ENCODE data around the gene ZNF692.

The ZNF692 gene

GRCh38 chr1:248824701-248825100 lies 34.2 kb downstream of the ZNF692 start:
- ATAC-seq: no peak

- ATAC-seq: no peak
Measured at GRCh38 chr1:248824301-248824700, 34.6 kb downstream of the ZNF692 start.

- ATAC-seq: no peak
Measured at GRCh38 chr1:248823517-248824001, 35.3 kb downstream of the ZNF692 start.

GRCh38 chr1:248822148-248823032 lies 36.5 kb downstream of the ZNF692 start:
- no peak for ATAC-seq

GRCh38 chr1:248821641-248822040 lies 37.2 kb downstream of the ZNF692 start:
- ATAC-seq: no peak

- ATAC-seq: no peak
Measured at GRCh38 chr1:248821101-248821500, 37.8 kb downstream of the ZNF692 start.

- no peak for ATAC-seq
Measured at GRCh38 chr1:248820041-248820585, 38.8 kb downstream of the ZNF692 start.

- peak in 1 of 2 donors; percentile 27 for ATAC-seq
Measured at GRCh38 chr1:248818505-248819374, 40.1 kb downstream of the ZNF692 start.

- ATAC-seq: no peak
Measured at GRCh38 chr1:248817065-248817464, 41.8 kb downstream of the ZNF692 start.

GRCh38 chr1:248816042-248816851 lies 42.6 kb downstream of the ZNF692 start:
- no peak for ATAC-seq

GRCh38 chr1:248815407-248816034 lies 43.4 kb downstream of the ZNF692 start:
- no peak for ATAC-seq

- ATAC-seq: no peak
Measured at GRCh38 chr1:248814351-248814750, 44.5 kb downstream of the ZNF692 start.

GRCh38 chr1:248813546-248813945 lies 45.3 kb downstream of the ZNF692 start:
- ATAC-seq: no peak

- ATAC-seq: no peak
Measured at GRCh38 chr1:248812736-248813425, 46.0 kb downstream of the ZNF692 start.

GRCh38 chr1:248811514-248812490 lies 47.1 kb downstream of the ZNF692 start:
- ATAC-seq: no peak

- no peak for ATAC-seq
Measured at GRCh38 chr1:248810727-248811513, 48.0 kb downstream of the ZNF692 start.

GRCh38 chr1:248810000-248810726 lies 48.7 kb downstream of the ZNF692 start:
- ATAC-seq: no peak

GRCh38 chr1:248808876-248809275 lies 50.0 kb downstream of the ZNF692 start:
- ATAC-seq: no peak
